Astrocyte (in vitro differentiated cells and primary cell): ENCODE data around the gene LHFPL3. TPM values are rescaled to one million over a fixed set of nuclear protein-coding genes. Genes with fewer than 3 reads are reported as not detected.

ENCODE experiments used
- DNase-seq: peaks from one replicate; pipeline ENCODE4 v3.0.0-alpha.2; 2010; ENCODE audit warnings: low read depth
- FAIRE-seq: peaks from 2 replicates; lab custom pipeline; 2011; peaks lifted over from hg19 to GRCh38; lab: Jason Lieb, UNC
- H2AFZ ChIP-seq: 2 replicates; pipeline ENCODE4 v1.6.0; 2012; ENCODE audit warnings: low read depth, low read length, inconsistent platforms
- H3K27ac ChIP-seq: 2 replicates; pipeline ENCODE4 v1.5.1; 2011; ENCODE audit warnings: low read depth, low read length, inconsistent platforms
- H3K27me3 ChIP-seq: 2 replicates; pipeline ENCODE4 v1.6.0; 2011; ENCODE audit warnings: low read length, inconsistent platforms; ENCODE audit not compliant: insufficient read depth
- H3K36me3 ChIP-seq: 2 replicates; pipeline ENCODE4 v1.5.1; 2011; ENCODE audit warnings: low read length, inconsistent platforms; ENCODE audit not compliant: insufficient read depth
- H3K4me1 ChIP-seq: 2 replicates; pipeline ENCODE4 v1.5.1; 2011; ENCODE audit warnings: low read length, inconsistent platforms; ENCODE audit not compliant: insufficient read depth
- H3K4me2 ChIP-seq: 2 replicates; pipeline ENCODE4 v1.6.0; 2012; ENCODE audit warnings: low read length, inconsistent platforms
- H3K4me3 ChIP-seq: 2 replicates; pipeline ENCODE4 v1.5.1; 2011; ENCODE audit warnings: low read depth, mild to moderate bottlenecking, low read length, inconsistent platforms; ENCODE audit not compliant: insufficient read depth
- H3K79me2 ChIP-seq: 2 replicates; pipeline ENCODE4 v1.6.0; 2012; ENCODE audit warnings: mild to moderate bottlenecking, low read length, inconsistent platforms; ENCODE audit not compliant: insufficient read depth
- H3K9ac ChIP-seq: 2 replicates; pipeline ENCODE4 v1.6.0; 2012; ENCODE audit warnings: mild to moderate bottlenecking, low read length, inconsistent platforms
- H3K9me3 ChIP-seq: 2 replicates; pipeline ENCODE4 v1.5.1; 2012; ENCODE audit warnings: low read depth, mild to moderate bottlenecking, low read length, inconsistent platforms; ENCODE audit not compliant: insufficient read depth
- H4K20me1 ChIP-seq: 2 replicates; pipeline ENCODE4 v1.6.0; 2012; ENCODE audit warnings: low read length, inconsistent platforms; ENCODE audit not compliant: insufficient read depth
- H3K27ac Mint-ChIP-seq: one replicate; pipeline ENCODE4 v1.8.0; 2021; ENCODE audit warnings: mild to moderate bottlenecking, mixed read lengths; ENCODE audit not compliant: unreplicated experiment
- H3K27me3 Mint-ChIP-seq: one replicate; pipeline ENCODE4 v1.8.0; 2021; ENCODE audit warnings: low read depth, mixed read lengths; ENCODE audit not compliant: unreplicated experiment
- H3K36me3 Mint-ChIP-seq: one replicate; pipeline ENCODE4 v1.8.0; 2021; ENCODE audit warnings: low read depth, mixed read lengths; ENCODE audit not compliant: unreplicated experiment
- H3K4me1 Mint-ChIP-seq: one replicate; pipeline ENCODE4 v1.8.0; 2021; ENCODE audit warnings: low read depth, mixed read lengths; ENCODE audit not compliant: unreplicated experiment
- H3K4me3 Mint-ChIP-seq: one replicate; pipeline ENCODE4 v1.8.0; 2021; ENCODE audit warnings: mild to moderate bottlenecking, moderate library complexity, mixed read lengths; ENCODE audit not compliant: unreplicated experiment
- H3K9me3 Mint-ChIP-seq: one replicate; pipeline ENCODE4 v1.8.0; 2021; ENCODE audit warnings: mild to moderate bottlenecking, mixed read lengths; ENCODE audit not compliant: unreplicated experiment
- EZH2 ChIP-seq: IDR thresholded peaks from 2 replicates; pipeline ENCODE4 v1.6.1; 2012; ENCODE audit warnings: mild to moderate bottlenecking, low read length, inconsistent platforms; ENCODE audit not compliant: insufficient read depth
- total RNA-seq: library from RNA; stranded (reverse); gene quantifications from 2 replicates; pipeline ENCODE4 v1.2.1, GENCODE V29; 2021
- TF ChIP-seq, protein P1 (sequence below): IDR thresholded peaks from 2 replicates; pipeline ENCODE4 v1.5.1; 2011; ENCODE audit warnings: low read depth, mild to moderate bottlenecking, inconsistent platforms, low read length, moderate library complexity; ENCODE audit not compliant: insufficient read depth

LHFPL3 gene
- total RNA-seq, 1 donor from 2014 or later: not detected

DNA sequence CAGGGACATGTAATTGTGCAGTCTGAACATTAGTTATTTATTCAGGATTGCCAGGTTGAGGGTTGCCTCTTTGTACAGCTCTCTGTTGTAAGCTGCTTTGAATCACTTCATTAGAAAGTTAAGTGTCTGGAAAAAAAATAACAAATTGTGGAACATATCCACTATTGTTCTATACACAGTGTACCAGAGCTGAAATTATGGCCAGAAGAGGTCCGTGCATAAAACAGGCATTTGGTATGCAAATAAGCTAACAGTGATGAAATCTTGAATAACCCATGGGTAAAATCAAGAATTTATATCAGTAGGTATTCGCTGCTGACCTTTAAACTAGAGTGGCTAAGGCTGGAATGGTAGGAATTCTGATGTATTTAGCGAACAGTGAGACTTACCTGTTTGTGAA lies 152.1 kb downstream of the LHFPL3 start:
- Histone ChIP-seq H3K4me1 (no peaks in the 10 kb centered on the region), H3K9me3 (no peaks in the 10 kb centered on the region), H3K9ac (no peak overlapping the region), H4K20me1 (no peaks in the 10 kb centered on the region), H2AFZ (no peak overlapping the region), H3K4me2 (no peak overlapping the region), H3K79me2 (no peaks in the 10 kb centered on the region), H3K27ac (no peak overlapping the region), H3K4me3 (no peak overlapping the region), H3K27me3 (no peaks in the 10 kb centered on the region), H3K36me3 (no peaks in the 10 kb centered on the region)
- TF ChIP-seq, protein P1, sequence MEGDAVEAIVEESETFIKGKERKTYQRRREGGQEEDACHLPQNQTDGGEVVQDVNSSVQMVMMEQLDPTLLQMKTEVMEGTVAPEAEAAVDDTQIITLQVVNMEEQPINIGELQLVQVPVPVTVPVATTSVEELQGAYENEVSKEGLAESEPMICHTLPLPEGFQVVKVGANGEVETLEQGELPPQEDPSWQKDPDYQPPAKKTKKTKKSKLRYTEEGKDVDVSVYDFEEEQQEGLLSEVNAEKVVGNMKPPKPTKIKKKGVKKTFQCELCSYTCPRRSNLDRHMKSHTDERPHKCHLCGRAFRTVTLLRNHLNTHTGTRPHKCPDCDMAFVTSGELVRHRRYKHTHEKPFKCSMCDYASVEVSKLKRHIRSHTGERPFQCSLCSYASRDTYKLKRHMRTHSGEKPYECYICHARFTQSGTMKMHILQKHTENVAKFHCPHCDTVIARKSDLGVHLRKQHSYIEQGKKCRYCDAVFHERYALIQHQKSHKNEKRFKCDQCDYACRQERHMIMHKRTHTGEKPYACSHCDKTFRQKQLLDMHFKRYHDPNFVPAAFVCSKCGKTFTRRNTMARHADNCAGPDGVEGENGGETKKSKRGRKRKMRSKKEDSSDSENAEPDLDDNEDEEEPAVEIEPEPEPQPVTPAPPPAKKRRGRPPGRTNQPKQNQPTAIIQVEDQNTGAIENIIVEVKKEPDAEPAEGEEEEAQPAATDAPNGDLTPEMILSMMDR: no peak
- TF ChIP-seq EZH2: no peak
- DNase-seq: no peak
- no peaks in the 10 kb centered on the region for H3K9me3 Mint-ChIP-seq
- no peak overlapping the region for H3K27ac Mint-ChIP-seq
- H3K4me3 Mint-ChIP-seq: no peak overlapping the region
- H3K27me3 Mint-ChIP-seq: peaks cover 5% of the 10 kb centered on the region
- peaks cover 5% of the 10 kb centered on the region for H3K4me1 Mint-ChIP-seq
- no peak for FAIRE-seq
- H3K36me3 Mint-ChIP-seq: no peaks in the 10 kb centered on the region

DNA sequence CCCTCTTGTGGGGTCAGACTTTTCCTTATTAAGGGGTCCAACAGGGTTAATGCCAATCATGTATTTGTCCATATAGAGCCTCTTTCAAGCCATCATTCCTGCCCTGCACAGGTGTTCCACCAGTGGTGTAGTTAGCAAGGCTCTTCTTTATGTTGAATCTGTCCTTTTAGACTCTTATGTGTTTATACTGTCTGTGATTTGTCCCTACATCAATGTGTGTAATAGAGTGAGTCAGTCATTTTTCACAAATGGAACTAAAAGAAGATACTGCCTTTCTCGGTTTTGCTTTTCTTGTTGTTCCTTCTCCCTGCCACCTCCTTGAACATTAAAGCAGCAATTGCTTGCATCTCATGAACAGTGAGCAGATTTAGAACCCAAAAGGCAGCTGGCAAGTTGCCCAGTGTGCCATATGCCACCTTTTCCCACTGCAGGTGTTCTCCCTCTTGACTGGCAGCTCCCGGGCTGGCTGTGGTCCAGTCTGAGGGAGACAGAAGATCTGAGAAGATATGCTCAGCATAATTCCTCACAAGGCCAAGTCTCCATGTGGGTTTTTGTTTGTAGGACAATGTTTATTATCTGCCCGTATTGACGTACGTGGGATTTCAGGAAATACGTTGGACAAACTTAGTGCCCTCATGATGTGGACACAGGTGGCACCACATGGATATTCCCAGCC lies 154.1 kb downstream of the LHFPL3 start:
- H3K4me3 Mint-ChIP-seq: no peak overlapping the region
- Histone ChIP-seq H3K4me3 (no peak overlapping the region), H3K27ac (no peak overlapping the region), H3K9me3 (no peaks in the 10 kb centered on the region), H3K27me3 (no peaks in the 10 kb centered on the region), H3K79me2 (no peaks in the 10 kb centered on the region), H2AFZ (no peak overlapping the region), H3K9ac (no peak overlapping the region), H4K20me1 (no peaks in the 10 kb centered on the region), H3K36me3 (no peaks in the 10 kb centered on the region), H3K4me2 (no peak overlapping the region), H3K4me1 (no peaks in the 10 kb centered on the region)
- no peak for TF ChIP-seq EZH2
- TF ChIP-seq, protein P1: no peak
- H3K27me3 Mint-ChIP-seq: peaks cover 5% of the 10 kb centered on the region
- H3K4me1 Mint-ChIP-seq: peaks cover 5% of the 10 kb centered on the region
- FAIRE-seq (no peak), DNase-seq (no peak)
- H3K36me3 Mint-ChIP-seq: no peaks in the 10 kb centered on the region
- no peaks in the 10 kb centered on the region for H3K9me3 Mint-ChIP-seq
- H3K27ac Mint-ChIP-seq: no peak overlapping the region

DNA sequence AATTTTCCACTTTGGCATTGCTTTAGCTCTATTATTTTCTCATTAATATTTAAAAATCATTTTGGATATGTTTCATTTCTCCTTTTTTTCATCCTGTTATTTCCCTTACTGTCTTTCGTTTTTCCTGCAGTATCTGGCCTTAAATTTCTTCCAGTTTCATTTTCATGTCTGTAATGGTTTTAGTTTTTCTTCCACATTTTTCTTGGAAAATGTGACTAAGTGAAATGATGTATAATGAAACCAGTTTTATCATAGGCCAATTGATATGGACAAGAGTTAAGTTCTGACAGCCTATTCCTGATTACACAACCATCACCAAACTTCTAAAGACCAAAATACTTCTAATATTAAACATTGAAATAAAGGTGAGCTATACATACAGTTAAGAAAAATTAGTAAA lies 158.5 kb downstream of the LHFPL3 start:
- no peak overlapping the region for H3K9ac ChIP-seq
- no peak overlapping the region for H3K27ac ChIP-seq
- FAIRE-seq (no peak), DNase-seq (no peak)
- Mint-ChIP-seq H3K9me3 (no peaks in the 10 kb centered on the region), H3K4me1 (no peaks in the 10 kb centered on the region), H3K27me3 (peaks cover 3% of the 10 kb centered on the region), H3K4me3 (no peak overlapping the region), H3K36me3 (no peaks in the 10 kb centered on the region), H3K27ac (no peak overlapping the region)
- H3K4me1 ChIP-seq: no peaks in the 10 kb centered on the region
- no peaks in the 10 kb centered on the region for H4K20me1 ChIP-seq
- no peak overlapping the region for H2AFZ ChIP-seq
- H3K27me3 ChIP-seq: no peaks in the 10 kb centered on the region
- no peak overlapping the region for H3K4me2 ChIP-seq
- TF ChIP-seq, protein P1: no peak
- no peak for TF ChIP-seq EZH2
- no peak overlapping the region for H3K4me3 ChIP-seq
- H3K9me3 ChIP-seq: no peaks in the 10 kb centered on the region
- no peaks in the 10 kb centered on the region for H3K79me2 ChIP-seq
- H3K36me3 ChIP-seq: no peaks in the 10 kb centered on the region
